Activated CD8-positive, alpha-beta memory T cell treated with anti-CD3 and anti-CD28 coated beads, Interleukin-2, amount 50 U/mL, for 1 hour (primary cell): ENCODE data around the gene TNFRSF17.
"Not testable (repeated sequence)": the region's sequence is repeated elsewhere in the genome, so short reads cannot be mapped to it uniquely, and the experiment has no call there.

Experiments
- DNase-seq: peaks from one replicate; pipeline ENCODE4 v3.0.0-alpha.2; 2020; ENCODE audit errors: extremely low read depth

The TNFRSF17 gene

DNA sequence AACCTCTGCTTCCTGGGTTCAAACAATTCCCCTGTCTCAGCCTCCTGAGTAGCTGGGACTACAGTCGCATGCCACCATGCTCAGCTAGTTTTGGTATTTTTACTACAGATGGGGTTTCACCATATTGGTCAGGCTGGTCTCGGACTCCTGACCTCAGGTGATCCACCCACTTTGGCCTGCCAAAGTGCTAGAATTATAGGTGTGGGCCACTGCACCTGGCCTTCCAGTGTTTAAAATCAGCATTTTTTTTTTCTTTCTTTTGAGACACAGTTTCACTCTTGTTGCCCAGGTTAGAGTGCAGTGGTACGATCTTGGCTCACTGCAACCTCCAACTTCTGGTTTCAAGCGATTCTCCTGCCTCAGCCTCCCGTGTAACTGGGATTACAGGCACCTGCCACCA, 5.3 kb downstream of the TNFRSF17 start:
- not testable (repeated sequence) for DNase-seq

DNA sequence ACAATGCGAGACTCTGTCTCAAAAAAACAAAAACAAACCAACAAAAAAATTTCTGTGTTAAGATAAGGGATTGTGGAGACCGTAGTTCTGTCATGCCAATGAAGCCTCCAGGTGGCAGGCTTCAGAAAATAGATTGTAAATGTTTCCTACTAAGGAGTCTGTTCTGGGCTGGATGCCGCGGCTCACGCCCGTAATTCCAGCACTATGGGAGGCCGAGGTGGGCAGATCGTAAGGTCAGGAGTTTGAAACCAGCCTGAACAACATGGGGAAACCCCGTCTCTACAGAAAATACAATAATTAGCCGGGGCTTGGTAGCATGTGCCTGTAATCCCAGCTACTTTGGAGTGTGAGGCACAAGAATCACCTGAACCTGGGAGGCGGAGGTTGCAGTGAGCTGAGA, 7.1 kb downstream of the TNFRSF17 start:
- DNase-seq = no peak

- no peak for DNase-seq
Measured at GRCh38 chr16:11973070-11973469, 8.1 kb downstream of the TNFRSF17 start.

GRCh38 chr16:11976850-11977375, 11.9 kb downstream of the TNFRSF17 start:
- no peak for DNase-seq

DNA sequence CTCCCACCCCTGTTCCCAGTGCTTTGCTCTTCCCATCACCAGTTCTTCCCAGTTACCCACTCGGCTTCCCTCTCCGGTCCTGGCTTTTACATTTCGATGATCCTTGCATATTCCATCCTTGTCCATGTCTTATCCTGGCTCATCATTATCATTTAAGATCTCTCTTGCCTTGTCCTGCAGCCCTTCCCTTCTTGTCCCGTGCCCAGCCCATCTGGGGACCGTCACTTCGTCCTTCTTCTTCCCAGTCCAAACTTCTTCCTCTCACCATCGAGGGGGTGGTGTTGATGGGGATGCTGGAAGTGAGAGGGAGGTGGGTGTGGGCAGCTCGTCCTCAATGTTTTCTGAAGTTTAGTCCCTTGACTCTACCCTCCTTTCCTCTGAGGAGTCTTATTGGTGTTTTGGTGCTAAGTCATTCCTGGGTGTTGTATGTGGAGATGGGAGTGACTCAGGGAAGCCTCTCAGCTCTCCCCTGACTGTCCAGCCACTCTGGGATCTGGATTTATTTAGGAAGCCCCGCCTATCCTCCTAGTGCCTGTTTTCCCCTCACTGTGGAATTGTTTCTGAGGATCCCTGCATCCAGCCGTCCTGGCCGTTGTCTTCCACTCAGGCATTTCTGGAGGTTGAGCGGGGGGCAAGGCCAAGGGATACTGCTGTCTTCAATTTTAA, 12.5 kb downstream of the TNFRSF17 start:
- no peak for DNase-seq

GRCh38 chr16:11978080-11978479, 13.1 kb downstream of the TNFRSF17 start:
- no peak for DNase-seq

DNA sequence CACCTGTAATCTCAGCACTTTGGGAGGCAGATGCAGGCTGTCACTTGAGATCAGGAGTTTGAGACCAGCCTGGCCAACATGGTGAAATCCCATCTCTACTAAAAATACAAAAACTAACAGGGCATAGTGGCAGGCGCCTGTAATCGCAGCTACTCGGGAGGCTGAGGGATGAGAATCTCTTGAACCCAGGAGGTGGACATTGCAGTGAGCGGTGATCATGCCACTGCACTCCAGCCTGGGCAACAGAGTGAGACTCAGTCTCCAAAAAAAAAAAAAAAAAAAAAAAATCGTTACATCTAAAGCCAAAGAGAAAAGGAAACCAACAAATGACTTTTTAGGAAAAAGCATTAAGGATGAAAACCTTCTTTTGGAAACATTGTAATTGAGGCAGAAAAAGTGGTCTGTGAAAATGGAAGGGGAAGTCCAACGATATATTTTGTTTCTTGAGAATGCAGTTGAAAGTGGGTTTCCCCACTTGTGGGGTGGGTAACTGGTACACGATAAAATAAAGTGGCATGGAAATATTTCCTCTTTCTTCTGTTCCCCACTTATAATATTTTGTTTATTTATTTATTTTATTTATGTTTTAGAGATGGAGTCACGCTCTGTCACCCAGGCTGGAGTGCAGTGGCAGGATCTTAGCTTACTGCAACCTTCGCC, 14.1 kb downstream of the TNFRSF17 start:
- no peak for DNase-seq

- DNase-seq = no peak
Measured at GRCh38 chr16:11980136-11980844, 15.3 kb downstream of the TNFRSF17 start.

DNA sequence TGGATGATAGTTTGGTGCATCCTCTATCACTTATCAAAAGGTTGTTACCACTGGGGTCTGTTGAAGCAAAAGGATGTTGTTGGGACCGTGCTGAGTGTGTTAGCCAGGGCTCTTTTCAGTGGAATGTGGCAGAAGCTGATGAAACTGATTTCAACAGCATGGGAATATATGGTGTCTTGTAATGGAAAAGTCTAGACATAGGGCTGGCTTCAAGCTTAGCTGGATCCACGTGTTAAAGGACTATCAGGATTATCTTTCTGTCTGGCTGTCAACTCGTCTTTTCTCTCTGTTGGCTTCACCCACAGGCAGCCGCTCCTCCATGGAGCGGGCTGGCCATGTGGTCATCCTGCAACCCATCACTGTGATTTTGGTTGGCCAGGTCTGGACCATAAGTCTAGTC, 20.2 kb downstream of the TNFRSF17 start:
- no peak for DNase-seq

- no peak for DNase-seq
Measured at GRCh38 chr16:11986521-11987057, 21.6 kb downstream of the TNFRSF17 start.

DNA sequence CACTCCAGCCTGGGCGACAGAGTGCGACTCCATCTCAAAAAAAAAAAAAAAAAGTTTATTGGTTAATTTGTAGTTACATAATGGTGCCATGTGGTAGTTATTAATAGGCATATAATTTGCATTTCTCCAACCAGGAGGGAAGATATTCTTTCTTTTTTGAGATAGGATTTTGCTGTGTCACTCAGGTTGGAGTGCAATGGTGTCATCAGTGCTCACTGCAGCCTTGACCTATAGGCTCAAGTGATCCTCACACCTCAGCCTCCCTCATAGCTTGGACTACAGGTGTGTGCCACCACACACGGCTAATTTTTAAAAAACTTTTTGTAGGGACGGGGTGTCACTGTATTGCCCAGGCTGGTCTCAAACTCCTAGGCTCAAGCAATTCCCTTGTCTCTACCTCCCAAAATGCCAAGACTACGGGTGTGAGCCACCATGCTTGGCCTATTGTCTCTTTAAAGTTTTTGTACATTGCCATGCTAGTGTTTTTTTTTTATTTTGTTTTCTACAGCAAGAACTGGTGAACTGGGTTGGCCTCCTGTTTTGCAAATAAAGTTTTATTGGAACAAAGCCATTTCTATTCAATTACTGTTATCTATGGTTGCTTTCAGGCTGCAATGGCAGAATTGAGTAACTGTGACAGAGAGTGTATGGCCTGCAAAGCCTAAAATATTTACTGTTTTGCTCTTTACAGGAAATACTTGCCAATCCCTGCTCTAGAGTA, 23.4 kb downstream of the TNFRSF17 start:
- no peak for DNase-seq

- no peak for DNase-seq
Measured at GRCh38 chr16:11990702-11991390, 25.8 kb downstream of the TNFRSF17 start.

- no peak for DNase-seq
Measured at GRCh38 chr16:11992008-11992584, 27.1 kb downstream of the TNFRSF17 start.

GRCh38 chr16:11992586-11993524, 27.8 kb downstream of the TNFRSF17 start:
- DNase-seq = no peak

DNA sequence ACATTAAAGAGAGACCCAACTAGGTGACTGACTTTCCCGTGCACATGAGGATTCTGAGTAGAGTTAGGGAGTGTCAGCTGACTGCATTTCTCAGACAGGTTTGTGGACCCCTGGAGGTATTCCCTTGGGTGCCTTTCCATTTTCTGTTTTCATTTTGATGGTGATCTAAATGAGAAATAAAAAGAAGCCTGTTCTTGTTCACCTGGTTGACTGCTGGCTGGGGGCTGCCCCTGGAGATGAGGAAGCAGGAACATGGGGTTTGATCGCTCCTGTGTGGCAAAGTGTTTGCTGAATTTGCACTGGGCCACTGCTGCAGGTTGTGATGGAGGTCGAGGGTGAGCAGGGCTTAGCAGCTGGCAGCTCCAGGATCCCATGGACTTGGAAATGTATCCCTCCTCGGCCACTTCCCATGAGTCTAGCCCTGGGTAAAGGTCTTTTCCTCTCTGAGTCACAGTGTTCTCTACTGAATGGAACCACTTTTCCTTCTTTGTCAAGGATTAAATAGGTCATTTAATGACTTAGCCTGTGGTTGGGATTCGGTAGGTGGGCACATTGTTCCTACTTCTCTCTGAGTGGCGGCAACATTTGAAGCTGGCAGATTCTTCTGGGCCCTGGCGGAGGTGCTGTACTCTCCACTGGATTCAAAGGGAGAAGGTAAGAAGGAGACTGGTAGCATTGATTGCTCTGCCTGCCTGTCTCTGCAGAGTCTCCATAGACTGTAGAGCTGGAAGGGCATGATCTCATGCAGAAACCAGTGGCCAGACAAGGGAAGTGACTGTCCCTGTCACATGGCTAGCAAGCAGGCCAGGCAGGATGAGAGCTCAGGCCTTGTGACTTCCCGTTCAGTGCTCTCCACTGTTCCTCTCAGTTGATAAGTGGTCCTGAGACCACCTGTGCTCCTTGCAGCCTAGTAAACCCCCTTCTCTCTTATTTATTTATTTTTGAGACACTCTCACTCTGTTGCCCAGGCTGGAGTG, 29.4 kb downstream of the TNFRSF17 start:
- no peak for DNase-seq

- no peak for DNase-seq
Measured at GRCh38 chr16:11996433-11997330, 31.7 kb downstream of the TNFRSF17 start.

- DNase-seq = no peak
Measured at GRCh38 chr16:12000032-12000431, 35.0 kb downstream of the TNFRSF17 start.
